GM23248 (cell line): Measurements from ENCODE around the gene EVL. TPM values are rescaled to one million over a fixed set of nuclear protein-coding genes. Genes with fewer than 3 reads are reported as not detected.
A peak's percentile ranks its signal among the peaks of the same experiment; 100 is the strongest.

Experiments used
- DNase-seq: peaks from one replicate; pipeline ENCODE4 v3.0.0-alpha.2; 2015
- H2AFZ ChIP-seq: fragments of 200-600 bp; sonication (generic); 2 replicates; pipeline ENCODE4 v1.6.1; 2016; ENCODE audit warnings: antibody characterized with exemption
- H3F3A ChIP-seq: fragments of 200-600 bp; sonication (generic); 2 replicates; pipeline ENCODE4 v1.6.1; 2016; ENCODE audit warnings: mild to moderate bottlenecking, antibody characterized with exemption, mixed run types; ENCODE audit not compliant: insufficient read depth
- H3K27ac ChIP-seq: fragments of 200-600 bp; sonication (generic); 2 replicates; pipeline ENCODE4 v1.5.1; 2016; ENCODE audit warnings: mild to moderate bottlenecking
- H3K27me3 ChIP-seq: fragments of 200-600 bp; sonication (generic); replicated peaks from 2 replicates; pipeline ENCODE4 v1.6.1; 2016; ENCODE audit warnings: mild to moderate bottlenecking; ENCODE audit not compliant: insufficient read depth
- H3K36me3 ChIP-seq: fragments of 200-600 bp; sonication (generic); 2 replicates; pipeline ENCODE4 v1.6.1; 2016; ENCODE audit warnings: low read depth, mild to moderate bottlenecking
- H3K4me1 ChIP-seq: fragments of 200-600 bp; sonication (generic); 2 replicates; pipeline ENCODE4 v1.6.1; 2016; ENCODE audit warnings: mild to moderate bottlenecking; ENCODE audit not compliant: insufficient read depth
- H3K4me2 ChIP-seq: fragments of 200-600 bp; sonication (generic); one replicate; pipeline ENCODE4 v1.6.1; 2016; ENCODE audit warnings: mild to moderate bottlenecking; ENCODE audit not compliant: unreplicated experiment
- H3K4me3 ChIP-seq: fragments of 200-600 bp; sonication (generic); 2 replicates; pipeline ENCODE4 v1.5.1; 2016; ENCODE audit warnings: mild to moderate bottlenecking
- H3K79me2 ChIP-seq: fragments of 200-600 bp; sonication (generic); 2 replicates; pipeline ENCODE4 v1.6.1; 2016; ENCODE audit warnings: mild to moderate bottlenecking; ENCODE audit not compliant: insufficient read depth
- H3K9ac ChIP-seq: fragments of 200-600 bp; sonication (generic); 2 replicates; pipeline ENCODE4 v1.6.1; 2016; ENCODE audit warnings: mild to moderate bottlenecking
- H3K9me2 ChIP-seq: fragments of 200-600 bp; sonication (generic); 2 replicates; pipeline ENCODE4 v1.6.1; 2016; ENCODE audit warnings: mixed run types, mild to moderate bottlenecking, moderate library complexity; ENCODE audit not compliant: insufficient read depth
- H3K9me3 ChIP-seq: fragments of 200-600 bp; sonication (generic); one replicate; pipeline ENCODE4 v1.6.1; 2017; ENCODE audit warnings: low read depth
- H4K20me1 ChIP-seq: fragments of 200-600 bp; sonication (generic); 2 replicates; pipeline ENCODE4 v1.6.0; 2016; ENCODE audit not compliant: insufficient read depth
- EZH2 ChIP-seq: fragments of 200-600 bp; sonication (generic); IDR thresholded peaks from 2 replicates; pipeline ENCODE4 v1.6.1; 2018; ENCODE audit warnings: antibody characterized with exemption, mild to moderate bottlenecking; ENCODE audit not compliant: insufficient read depth, poor library complexity, severe bottlenecking
- EZH2phosphoT487 ChIP-seq: fragments of 200-600 bp; sonication (generic); IDR thresholded peaks from 2 replicates; pipeline ENCODE4 v1.6.1; 2018; ENCODE audit warnings: antibody characterized with exemption, moderate library complexity, mild to moderate bottlenecking, low read depth; ENCODE audit not compliant: insufficient read depth
- WGBS, 2 experiments: methylation state at CpG; one replicate each; pipeline ENCODE4 v1.1.6; 2015 to 2017; ENCODE audit warnings: low lambda C conversion rate in 2 of 2, low coverage in 1 of 2; ENCODE audit errors: missing lambda C conversion rate in 2 of 2; 5-methylcytosine and 5-hydroxymethylcytosine counted together
- in situ Hi-C: fragments of 300-500 bp; cut with MboI; formaldehyde crosslinking; loops from 2 replicates; pipeline ENCODE4 v1.15.0; 2020
- microRNA counts: library from miRNA; unstranded; fragments of <30 nt; microRNA quantifications from one replicate; lab custom pipeline; 2016
- microRNA-seq: library from miRNA; unstranded; fragments of <30 nt; microRNA quantifications from one replicate; pipeline ENCODE4, GENCODE V29; 2016; ENCODE audit warnings: borderline number of aligned reads
- polyA plus RNA-seq: library from polyadenylated mRNA; unstranded; fragments of >200 nt; fragmentation: Nextera tagmentation; extraction: Ambion mirVana; gene quantifications from 2 replicates; pipeline ENCODE4 v1.2.1, GENCODE V29; 2016
- small RNA-seq: library from RNA; depleted of rRNA; stranded (forward); fragments of <200 nt; gene quantifications from one replicate; pipeline ENCODE3, GENCODE V24; 2014; ENCODE audit warnings: low read depth, low replicate concordance
- total RNA-seq: library from RNA; depleted of rRNA; stranded (reverse); fragments of >200 nt; shearing (Covaris generic); gene quantifications from 2 replicates; pipeline ENCODE4 v1.2.3, GENCODE V29; 2014; rRNA removed

EVL gene
- total and polyA plus RNA-seq, 2 experiments from 2014 or later: 6.6 to 29.9 TPM

DNA sequence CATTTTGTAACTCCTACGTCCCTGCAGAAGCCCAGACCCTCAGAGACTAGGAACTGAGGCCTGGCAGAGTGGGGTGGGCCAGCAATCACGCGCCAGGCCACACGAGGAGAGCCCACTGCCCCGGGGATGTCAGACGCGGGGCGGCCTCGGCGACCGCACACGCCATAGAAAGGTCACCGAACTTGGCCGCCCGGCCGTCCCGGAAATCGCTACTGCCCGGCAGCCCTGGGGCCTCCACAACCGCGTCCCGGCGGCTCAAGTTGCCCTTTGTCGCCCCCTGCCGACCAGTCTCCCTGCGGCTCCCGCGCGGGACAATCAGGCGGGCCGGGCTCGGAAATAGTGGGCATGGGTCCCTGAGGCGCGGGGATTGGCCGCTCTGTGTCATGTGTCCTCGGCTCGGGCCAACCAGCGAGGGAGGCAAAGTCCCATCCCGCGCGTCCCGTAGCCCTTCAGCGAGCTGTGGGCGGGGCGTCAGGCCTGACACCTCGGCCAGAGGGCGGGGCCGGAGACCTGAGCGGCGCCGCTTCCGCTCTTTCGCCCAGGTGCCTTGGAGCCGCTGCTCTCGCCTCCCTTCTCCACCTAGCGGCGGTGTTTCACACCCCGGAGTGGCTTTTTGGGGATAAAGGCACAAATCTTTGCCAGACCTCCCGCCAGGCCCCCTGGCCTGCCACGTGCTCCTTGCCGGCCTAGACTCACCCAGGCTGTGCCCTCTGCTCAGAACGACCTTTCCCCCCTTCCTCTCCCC is 127.6 kb downstream of the EVL start:
- no peaks in the 10 kb centered on the region for H3K79me2 ChIP-seq
- H3F3A ChIP-seq: peaks cover 4% of the 10 kb centered on the region; the same call in 1 of the 2 replicates
- H3K4me1 ChIP-seq: peaks cover 6% of the 10 kb centered on the region; the same call in 1 of the 2 replicates
- peak overlapping the region; percentile 43; the same call in 1 of the 2 replicates for H3K27ac ChIP-seq
- H3K4me2 ChIP-seq: peak overlapping the region; percentile 82
- peak; percentile 99 for DNase-seq
- peak overlapping the region; percentile 53 for H3K4me3 ChIP-seq
- no peak for TF ChIP-seq EZH2
- no peak for TF ChIP-seq EZH2phosphoT487
- H3K9me2 ChIP-seq: no peaks in the 10 kb centered on the region
- in situ Hi-C loops: loop anchor here (5.0 kb wide), 1 partner anchor 211 kb away; no protein-coding TSS in a partner anchor
- WGBS, 2 experiments: 1 to 3% methylated on average over 41 to 46 of the region's 62 CpGs
- no peaks in the 10 kb centered on the region for H3K36me3 ChIP-seq
- H4K20me1 ChIP-seq: no peaks in the 10 kb centered on the region
- H3K9me3 ChIP-seq: no peaks in the 10 kb centered on the region
- no peaks in the 10 kb centered on the region for H3K27me3 ChIP-seq
- peak overlapping the region; percentile 88 for H3K9ac ChIP-seq
- H2AFZ ChIP-seq: peak overlapping the region; percentile 99

MicroRNAs encoded within 50 kb of the gene (microRNA counts, 767-probe panel; counts per million panel counts)
- 447 counts per million, percentile 86 among the panel's probes with 10 or more counts for microRNA hsa-miR-151b (lab: Ali Mortazavi, UCI)
- microRNA hsa-miR-342-3p (lab: Ali Mortazavi, UCI): 4,954 counts per million, percentile 89 among the panel's probes with 10 or more counts
- microRNA hsa-miR-342-5p (lab: Ali Mortazavi, UCI): 447 counts per million, percentile 86 among the panel's probes with 10 or more counts

Small RNA genes lying within 50 kb of the gene (microRNA-seq; reads per million reads assigned to microRNA genes)
- gene MIR151B (11.8 reads per million, percentile 17 among the genes with 10 or more reads in this experiment), gene MIR342 (798 reads per million, percentile 72 among the genes with 10 or more reads in this experiment)

Small RNA genes lying within 50 kb of the gene (small RNA-seq; reads per million reads assigned to genes)
- gene MIR151B (not detected), gene MIR342 (0.68 reads per million, percentile 18 among the genes with 10 or more reads in this experiment)

Other genes starting within 250 kb of the EVL start
- gene DEGS2, start 94.2 kb downstream of the EVL start, total RNA-seq: 1.4 TPM in 1 of 2 replicates, not detected in the other
- gene DEGS2, start 94.2 kb downstream of the EVL start, polyA plus RNA-seq: not detected in 2 replicates
- 43.3 and 45.3 TPM in 2 replicates for gene YY1, start 173.7 kb downstream of the EVL start, total RNA-seq
- gene YY1, start 173.7 kb downstream of the EVL start, polyA plus RNA-seq: 34.9 and 38.2 TPM in 2 replicates
- 11.8 and 12.0 TPM in 2 replicates for gene SLC25A29, start 241.0 kb downstream of the EVL start, total RNA-seq
- 5.5 TPM in 2 replicates for gene SLC25A29, start 241.0 kb downstream of the EVL start, polyA plus RNA-seq